H9 (cell line): ENCODE data around the gene LRMDA. TPM values are rescaled to one million over a fixed set of nuclear protein-coding genes. Genes with fewer than 3 reads are reported as not detected.

ENCODE experiments used
- DNase-seq: peaks from one replicate; pipeline ENCODE4 v3.0.0-alpha.2; 2017
- H2AFZ ChIP-seq: one replicate; pipeline ENCODE4 v1.6.1; 2013; ENCODE audit warnings: mild to moderate bottlenecking, low read length, control low read depth, moderate library complexity
- H2AK5ac ChIP-seq: 2 replicates; pipeline ENCODE4 v1.6.1; 2013; ENCODE audit warnings: low read length, control low read depth, mixed read lengths; ENCODE audit not compliant: insufficient read length
- H2BK120ac ChIP-seq: one replicate; pipeline ENCODE4 v1.6.1; 2013; ENCODE audit warnings: low read depth, mild to moderate bottlenecking, low read length, control low read depth, inconsistent platforms; ENCODE audit not compliant: poor library complexity, severe bottlenecking
- H2BK12ac ChIP-seq: 2 replicates; pipeline ENCODE4 v1.6.1; 2013; ENCODE audit warnings: low read length, control low read depth, mixed read lengths, low read depth; ENCODE audit not compliant: insufficient read length
- H2BK15ac ChIP-seq: 2 replicates; pipeline ENCODE4 v1.6.1; 2013; ENCODE audit warnings: low read depth, low read length, control low read depth
- H2BK20ac ChIP-seq: one replicate; pipeline ENCODE4 v1.6.1; 2013; ENCODE audit warnings: low read depth, mild to moderate bottlenecking, low read length, control low read depth, inconsistent platforms; ENCODE audit not compliant: poor library complexity, severe bottlenecking
- H2BK5ac ChIP-seq: 2 replicates; pipeline ENCODE4 v1.6.1; 2013; ENCODE audit warnings: low read length, control low read depth, mixed read lengths; ENCODE audit not compliant: insufficient read length
- H3K14ac ChIP-seq: 2 replicates; pipeline ENCODE4 v1.6.1; 2013; ENCODE audit warnings: low read length, control low read depth; ENCODE audit not compliant: insufficient read depth
- H3K18ac ChIP-seq: 2 replicates; pipeline ENCODE4 v1.6.1; 2013; ENCODE audit warnings: low read depth, mild to moderate bottlenecking, mixed read lengths, low read length, control low read depth; ENCODE audit not compliant: insufficient read length
- H3K23ac ChIP-seq: 2 replicates; pipeline ENCODE4 v1.6.1; 2013; ENCODE audit warnings: low read length, control low read depth, mixed read lengths, low read depth; ENCODE audit not compliant: insufficient read length
- H3K23me2 ChIP-seq: 2 replicates; pipeline ENCODE4 v1.6.1; 2013; ENCODE audit warnings: low read depth, mild to moderate bottlenecking, mixed read lengths, low read length, control low read depth; ENCODE audit not compliant: insufficient read length, poor library complexity, severe bottlenecking
- H3K27ac ChIP-seq: 2 replicates; pipeline ENCODE4 v1.5.1; 2013; ENCODE audit warnings: low read length, control low read depth, mixed read lengths, low read depth; ENCODE audit not compliant: insufficient read length
- H3K27me3 ChIP-seq: 2 replicates; pipeline ENCODE4 v1.6.1; 2013; ENCODE audit warnings: low read length, control low read depth, inconsistent platforms; ENCODE audit not compliant: insufficient read depth
- H3K4ac ChIP-seq: 2 replicates; pipeline ENCODE4 v1.6.1; 2013; ENCODE audit warnings: low read depth, mild to moderate bottlenecking, control low read depth, inconsistent platforms, low read length, moderate library complexity
- H3K4me1 ChIP-seq: 2 replicates; pipeline ENCODE4 v1.6.1; 2013; ENCODE audit warnings: low read length, control low read depth, inconsistent platforms; ENCODE audit not compliant: insufficient read depth
- H3K4me2 ChIP-seq: 2 replicates; pipeline ENCODE4 v1.6.1; 2013; ENCODE audit warnings: low read length, control low read depth, mixed read lengths; ENCODE audit not compliant: insufficient read length, insufficient read depth
- H3K56ac ChIP-seq: 2 replicates; pipeline ENCODE4 v1.6.1; 2013; ENCODE audit warnings: low read depth, mild to moderate bottlenecking, mixed read lengths, low read length, control low read depth; ENCODE audit not compliant: insufficient read length
- H3K79me1 ChIP-seq: 2 replicates; pipeline ENCODE4 v1.6.1; 2013; ENCODE audit warnings: low read depth, mild to moderate bottlenecking, moderate library complexity, low read length, control low read depth, inconsistent platforms; ENCODE audit not compliant: insufficient read depth, poor library complexity, severe bottlenecking
- H3K79me2 ChIP-seq: 2 replicates; pipeline ENCODE4 v1.6.1; 2013; ENCODE audit warnings: low read length, control low read depth, inconsistent platforms; ENCODE audit not compliant: insufficient read depth
- H3K9ac ChIP-seq: 2 replicates; pipeline ENCODE4 v1.6.1; 2013; ENCODE audit warnings: low read length, control low read depth, mixed read lengths; ENCODE audit not compliant: insufficient read length; ENCODE audit errors: extremely low read depth
- H3K9me3 ChIP-seq: one replicate; pipeline ENCODE4 v1.6.1; 2013; ENCODE audit warnings: low read depth, low read length, inconsistent platforms; ENCODE audit not compliant: control insufficient read depth
- H3T11ph ChIP-seq: one replicate; pipeline ENCODE4 v1.6.1; 2013; ENCODE audit warnings: mild to moderate bottlenecking, low read length, control low read depth, inconsistent platforms
- H4K20me1 ChIP-seq: one replicate; pipeline ENCODE4 v1.6.1; 2013; ENCODE audit not compliant: control insufficient read depth, insufficient read length, insufficient read depth
- H4K5ac ChIP-seq: 2 replicates; pipeline ENCODE4 v1.6.1; 2013; ENCODE audit warnings: low read depth, mild to moderate bottlenecking, mixed read lengths, low read length, control low read depth; ENCODE audit not compliant: insufficient read length
- H4K8ac ChIP-seq: replicated peaks from 2 replicates; pipeline ENCODE4 v1.6.1; 2013; ENCODE audit warnings: low read length, control low read depth, mixed read lengths, low read depth; ENCODE audit not compliant: insufficient read length
- H4K91ac ChIP-seq: 2 replicates; pipeline ENCODE4 v1.6.1; 2013; ENCODE audit warnings: low read depth, mild to moderate bottlenecking, moderate library complexity, mixed read lengths, low read length, control low read depth; ENCODE audit not compliant: insufficient read length
- H3K27ac Mint-ChIP-seq, 3 experiments: 2 replicates in 2 of 3; 3 replicates in 1 of 3; pipeline ENCODE4 v1.8.0; 2020 to 2021; ENCODE audit warnings: mixed read lengths in 3 of 3, mild to moderate bottlenecking in 1 of 3, moderate library complexity in 1 of 3
- H3K27me3 Mint-ChIP-seq: 2 replicates; pipeline ENCODE4 v1.8.0; 2021; ENCODE audit warnings: low read depth, mild to moderate bottlenecking, moderate library complexity, mixed read lengths
- H3K36me3 Mint-ChIP-seq, 3 experiments: 2 replicates in 2 of 3; 3 replicates in 1 of 3; pipeline ENCODE4 v1.8.0; 2020 to 2021; ENCODE audit warnings: low read depth in 3 of 3, mixed read lengths in 3 of 3; ENCODE audit not compliant: insufficient read depth in 1 of 3
- H3K4me1 Mint-ChIP-seq, 2 experiments: 2 replicates each; pipeline ENCODE4 v1.8.0; 2020; ENCODE audit warnings: mixed read lengths in 2 of 2
- H3K4me3 Mint-ChIP-seq, 2 experiments: 2 replicates in 1 of 2; 3 replicates in 1 of 2; pipeline ENCODE4 v1.8.0; 2020 to 2021; ENCODE audit warnings: mild to moderate bottlenecking in 2 of 2, mixed read lengths in 2 of 2, moderate library complexity in 1 of 2
- H3K9me3 Mint-ChIP-seq, 2 experiments: 2 replicates in 1 of 2; 3 replicates in 1 of 2; pipeline ENCODE4 v1.8.0; 2020; ENCODE audit warnings: mild to moderate bottlenecking in 2 of 2, mixed read lengths in 2 of 2, moderate library complexity in 1 of 2
- WGBS: extraction: QIAGEN DNeasy Blood & Tissue Kit; methylation state at CpG from one replicate; pipeline ENCODE4 v1.1.7; 2013; ENCODE audit warnings: missing lambda C conversion rate, low lambda C conversion rate, mixed read lengths; ENCODE audit not compliant: insufficient read length; ENCODE audit errors: extremely low coverage; 5-methylcytosine and 5-hydroxymethylcytosine counted together
- total RNA-seq: library from RNA; stranded (reverse); gene quantifications from 2 replicates; pipeline ENCODE4 v1.2.1, GENCODE V29; 2021
- TF ChIP-seq, protein P1 (sequence below): fragments of 200-600 bp; sonication (generic); conservative IDR thresholded peaks from 3 replicates; pipeline ENCODE4 v1.8.0; 2021; ENCODE audit warnings: antibody characterized with exemption, mild to moderate bottlenecking

The LRMDA gene
- total RNA-seq, 1 experiment from 2014 or later: 1.8 TPM

DNA sequence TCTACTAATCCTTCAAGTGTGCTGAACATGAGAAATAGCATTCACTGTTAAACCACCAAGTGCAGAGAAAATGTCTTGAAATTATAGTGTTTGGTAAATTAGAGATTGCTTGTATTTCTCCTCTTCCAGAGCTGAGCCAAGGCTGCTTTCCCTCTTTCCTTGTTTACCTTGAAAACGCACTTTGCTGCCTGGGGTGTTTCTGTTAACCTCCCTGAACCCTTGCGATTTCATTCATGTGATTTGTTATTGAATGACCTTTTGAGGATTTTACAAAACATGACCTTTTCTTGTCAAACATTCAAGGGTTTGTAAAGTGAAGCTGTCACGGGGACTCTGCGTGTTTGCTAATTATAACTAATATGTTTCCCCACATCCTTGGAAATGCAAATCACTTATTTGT lies 169.4 kb downstream of the LRMDA start:
- no peak overlapping the region for H3K27ac Mint-ChIP-seq
- peaks cover 52% of the 10 kb centered on the region in 2 experiments for H3K4me1 Mint-ChIP-seq

More for the DNA sequence above, 169.4 kb downstream of the LRMDA start:
- Histone ChIP-seq H3K56ac (no peak overlapping the region), H3K18ac (no peak overlapping the region), H4K20me1 (no peaks in the 10 kb centered on the region), H2BK15ac (no peak overlapping the region), H3K27ac (no peak overlapping the region), H4K8ac (no peak overlapping the region), H3K14ac (no peak overlapping the region), H2AK5ac (no peak overlapping the region), H3K27me3 (peaks cover 30% of the 10 kb centered on the region; the same call in 1 of the 2 replicates), H3K79me1 (no peaks in the 10 kb centered on the region), H2BK120ac (no peak overlapping the region), H3T11ph (no peak overlapping the region), H3K23me2 (no peaks in the 10 kb centered on the region), H3K4ac (no peak overlapping the region), H2BK20ac (no peak overlapping the region), H4K5ac (no peak overlapping the region), H2BK12ac (no peak overlapping the region), H3K4me2 (no peak overlapping the region), H3K4me1 (peaks cover 2% of the 10 kb centered on the region; the same call in 1 of the 2 replicates), H3K79me2 (no peaks in the 10 kb centered on the region), H3K9ac (no peak overlapping the region), H4K91ac (no peak overlapping the region), H2BK5ac (no peak overlapping the region), H3K9me3 (no peaks in the 10 kb centered on the region), H3K23ac (no peak overlapping the region), H2AFZ (no peak overlapping the region)
- H3K27me3 Mint-ChIP-seq: peaks cover 94% of the 10 kb centered on the region
- no CpG with 5 or more reads among the region's 4 CpGs for WGBS
- no peaks in the 10 kb centered on the region for H3K36me3 Mint-ChIP-seq
- TF ChIP-seq, protein P1, sequence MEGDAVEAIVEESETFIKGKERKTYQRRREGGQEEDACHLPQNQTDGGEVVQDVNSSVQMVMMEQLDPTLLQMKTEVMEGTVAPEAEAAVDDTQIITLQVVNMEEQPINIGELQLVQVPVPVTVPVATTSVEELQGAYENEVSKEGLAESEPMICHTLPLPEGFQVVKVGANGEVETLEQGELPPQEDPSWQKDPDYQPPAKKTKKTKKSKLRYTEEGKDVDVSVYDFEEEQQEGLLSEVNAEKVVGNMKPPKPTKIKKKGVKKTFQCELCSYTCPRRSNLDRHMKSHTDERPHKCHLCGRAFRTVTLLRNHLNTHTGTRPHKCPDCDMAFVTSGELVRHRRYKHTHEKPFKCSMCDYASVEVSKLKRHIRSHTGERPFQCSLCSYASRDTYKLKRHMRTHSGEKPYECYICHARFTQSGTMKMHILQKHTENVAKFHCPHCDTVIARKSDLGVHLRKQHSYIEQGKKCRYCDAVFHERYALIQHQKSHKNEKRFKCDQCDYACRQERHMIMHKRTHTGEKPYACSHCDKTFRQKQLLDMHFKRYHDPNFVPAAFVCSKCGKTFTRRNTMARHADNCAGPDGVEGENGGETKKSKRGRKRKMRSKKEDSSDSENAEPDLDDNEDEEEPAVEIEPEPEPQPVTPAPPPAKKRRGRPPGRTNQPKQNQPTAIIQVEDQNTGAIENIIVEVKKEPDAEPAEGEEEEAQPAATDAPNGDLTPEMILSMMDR: no peak
- peaks cover 0 to 5% of the 10 kb centered on the region in 2 experiments; a peak in 1 of 5 replicates for H3K9me3 Mint-ChIP-seq
- no peak for DNase-seq
- no peak overlapping the region for H3K4me3 Mint-ChIP-seq
